Measurements from ENCODE around the gene GFOD2.

Gene GFOD2

GRCh38 chr16:67719048-67719777 lies at the start of gene GFOD2:
GFOD2 (minus strand) TSS chr16:67719316; CDS start chr16:67685715, 33,601 bp downstream.
- H3K4me3 ChIP-seq (ENCODE audit: low read depth, low read length), result peak within 1 kb of the TSS; percentile 77
- DNase-seq (ENCODE audit: low read depth), result peak; percentile 96
- TF ChIP-seq CTCF (IDR thresholded peaks at IDR 0.05; ENCODE audit: insufficient read depth, low read depth, low read length, missing control alignments), result no peak

GRCh38 chr16:67767953-67768352 lies 48.8 kb upstream of the GFOD2 start:
- peak; percentile 61 for DNase-seq (ENCODE audit: low read depth)
- TF ChIP-seq CTCF (IDR thresholded peaks at IDR 0.05; ENCODE audit: insufficient read depth, low read depth, low read length, missing control alignments), result no peak
- no peak overlapping the region for H3K4me3 ChIP-seq (ENCODE audit: low read depth, low read length)

- no peak for TF ChIP-seq CTCF (IDR thresholded peaks at IDR 0.05; ENCODE audit: insufficient read depth, low read depth, low read length, missing control alignments)
- no peak for DNase-seq (ENCODE audit: low read depth)
- H3K4me3 ChIP-seq (ENCODE audit: low read depth, low read length), result no peak overlapping the region
Observed at GRCh38 chr16:67766291-67766690, 47.2 kb upstream of the GFOD2 start.

- H3K4me3 ChIP-seq (ENCODE audit: low read depth, low read length), result no peak overlapping the region
- no peak for DNase-seq (ENCODE audit: low read depth)
- no peak for TF ChIP-seq CTCF (IDR thresholded peaks at IDR 0.05; ENCODE audit: insufficient read depth, low read depth, low read length, missing control alignments)
Observed at GRCh38 chr16:67764158-67764667, 45.1 kb upstream of the GFOD2 start.

GRCh38 chr16:67763066-67763465 lies 44.0 kb upstream of the GFOD2 start:
- no peak for DNase-seq (ENCODE audit: low read depth)
- H3K4me3 ChIP-seq (ENCODE audit: low read depth, low read length), result no peak overlapping the region
- TF ChIP-seq CTCF (IDR thresholded peaks at IDR 0.05; ENCODE audit: insufficient read depth, low read depth, low read length, missing control alignments), result no peak

GRCh38 chr16:67762385-67762784 lies 43.3 kb upstream of the GFOD2 start:
- DNase-seq (ENCODE audit: low read depth), result no peak
- no peak for TF ChIP-seq CTCF (IDR thresholded peaks at IDR 0.05; ENCODE audit: insufficient read depth, low read depth, low read length, missing control alignments)
- H3K4me3 ChIP-seq (ENCODE audit: low read depth, low read length), result no peak overlapping the region

GRCh38 chr16:67761924-67762323 lies 42.8 kb upstream of the GFOD2 start:
- no peak for TF ChIP-seq CTCF (IDR thresholded peaks at IDR 0.05; ENCODE audit: insufficient read depth, low read depth, low read length, missing control alignments)
- H3K4me3 ChIP-seq (ENCODE audit: low read depth, low read length), result no peak overlapping the region
- no peak for DNase-seq (ENCODE audit: low read depth)

Measured in GM12865 (cell line).